SK-N-SH (cell line): ENCODE measurements around the gene PPP2R1B. TPM values are rescaled to one million over a fixed set of nuclear protein-coding genes. Genes with fewer than 3 reads are reported as not detected.

Experiments used
- CTCF ChIA-PET: fragments of 300-600, 350-600 bp; formaldehyde crosslinking; extraction: SDS; loops from one replicate; lab custom pipeline; 2021; lab: Yijun Ruan, JAX
- POLR2A ChIA-PET: fragments of 350-600 bp; sonication (Branson Sonifier 250); formaldehyde crosslinking; extraction: SDS; loops from one replicate; lab custom pipeline; 2020; ENCODE audit warnings: antibody characterized with exemption, inconsistent platforms; lab: Yijun Ruan, JAX
- DNase-seq: peaks from one replicate; pipeline ENCODE4 v3.0.0; 2012
- H2AFZ ChIP-seq: fragments of 200-600 bp; sonication (generic); 2 replicates; pipeline ENCODE4 v1.8.1; 2016; ENCODE audit warnings: antibody characterized with exemption, mild to moderate bottlenecking, low read depth
- H3F3A ChIP-seq: fragments of 200-600 bp; sonication (generic); replicated peaks from 2 replicates; pipeline ENCODE3; 2016; ENCODE audit warnings: antibody characterized with exemption, mild to moderate bottlenecking; ENCODE audit not compliant: insufficient read depth
- H3K27ac ChIP-seq, 2 experiments: fragments of 200-500 bp in 1 of 2; fragments of 200-600 bp in 1 of 2; sonication (Bioruptor generic) in 1 of 2; sonication (generic), shearing (Covaris generic) in 1 of 2; 2 replicates each; pipeline versions ENCODE4 v1.5.1 to v1.6.1; 2014 to 2016; ENCODE audit warnings: low read depth in 2 of 2, inconsistent platforms in 1 of 2, low read length in 1 of 2, mild to moderate bottlenecking in 1 of 2, mixed read lengths in 1 of 2
- H3K27me3 ChIP-seq: fragments of 200-600 bp; sonication (generic), shearing (Covaris generic); 2 replicates; pipeline ENCODE4 v1.6.1; 2016; ENCODE audit warnings: mixed run types; ENCODE audit not compliant: insufficient read depth
- H3K36me3 ChIP-seq, 2 experiments: fragments of 200-500 bp in 1 of 2; fragments of 200-600 bp in 1 of 2; sonication (Bioruptor generic) in 1 of 2; sonication (generic) in 1 of 2; replicated peaks in 1 of 2; 2 replicates each; pipeline versions ENCODE3 to v1.5.1; 2014 to 2016; ENCODE audit warnings: low read length in 1 of 2, mild to moderate bottlenecking in 1 of 2; ENCODE audit not compliant: insufficient read depth in 2 of 2, control insufficient read depth in 1 of 2
- H3K4me1 ChIP-seq, 2 experiments: fragments of 200-500 bp in 1 of 2; fragments of 200-600 bp in 1 of 2; sonication (Bioruptor generic) in 1 of 2; sonication (generic), shearing (Covaris generic) in 1 of 2; 2 replicates each; pipeline versions ENCODE4 v1.5.1 to v1.6.1; 2014 to 2016; ENCODE audit warnings: low read depth in 1 of 2, low read length in 1 of 2, mixed run types in 1 of 2; ENCODE audit not compliant: insufficient read depth in 2 of 2, control insufficient read depth in 1 of 2
- H3K4me2 ChIP-seq: fragments of 200-600 bp; sonication (generic), shearing (Covaris generic); 2 replicates; pipeline ENCODE4 v1.6.1; 2017; ENCODE audit warnings: mixed run types
- H3K4me3 ChIP-seq, 2 experiments: fragments of 200-500 bp in 1 of 2; fragments of 200-600 bp in 1 of 2; sonication (Bioruptor generic) in 1 of 2; sonication (generic), shearing (Covaris generic) in 1 of 2; 2 replicates each; pipeline versions ENCODE4 v1.5.1 to v1.8.1; 2014 to 2016; ENCODE audit warnings: low read depth in 2 of 2, inconsistent platforms in 1 of 2, low read length in 1 of 2, mild to moderate bottlenecking in 1 of 2, mixed read lengths in 1 of 2, moderate library complexity in 1 of 2
- H3K79me2 ChIP-seq: fragments of 200-600 bp; sonication (generic); 2 replicates; pipeline ENCODE4 v1.8.1; 2017; ENCODE audit warnings: mild to moderate bottlenecking; ENCODE audit not compliant: insufficient read depth
- H3K9ac ChIP-seq: fragments of 200-600 bp; sonication (generic); 2 replicates; pipeline ENCODE4 v1.6.1; 2017; ENCODE audit warnings: mixed run types
- H3K9me2 ChIP-seq: fragments of 200-600 bp; sonication (generic); 2 replicates; pipeline ENCODE4 v1.6.1; 2017; ENCODE audit warnings: mixed run types
- H3K9me3 ChIP-seq: fragments of 200-600 bp; sonication (generic); 2 replicates; pipeline ENCODE4 v1.6.1; 2017; ENCODE audit warnings: mixed run types, mild to moderate bottlenecking, moderate library complexity
- H4K20me1 ChIP-seq: fragments of 200-600 bp; sonication (generic); 2 replicates; pipeline ENCODE4 v1.6.1; 2017; ENCODE audit warnings: mild to moderate bottlenecking, mixed run types; ENCODE audit not compliant: insufficient read depth
- EP300 ChIP-seq, 2 experiments: IDR thresholded peaks; 2 replicates each; pipeline versions ENCODE4 v1.4.0 to v1.6.1; 2012; ENCODE audit warnings: borderline replicate concordance in 1 of 2, low read depth in 1 of 2, low read length in 1 of 2
- FOXM1 ChIP-seq: IDR thresholded peaks from 2 replicates; pipeline ENCODE4 v1.4.0; 2012; ENCODE audit warnings: low read depth, mild to moderate bottlenecking
- GABPA ChIP-seq: IDR thresholded peaks from 2 replicates; pipeline ENCODE4 v1.4.0; 2012; ENCODE audit warnings: low read depth, mild to moderate bottlenecking
- MXI1 ChIP-seq: IDR thresholded peaks from 2 replicates; pipeline ENCODE4 v1.6.1; 2012; ENCODE audit warnings: mild to moderate bottlenecking, low read depth, low read length, improper control_type of control experiment
- RAD21 ChIP-seq: IDR thresholded peaks from 2 replicates; pipeline ENCODE4 v1.6.1; 2012; ENCODE audit warnings: mild to moderate bottlenecking, low read length
- RXRA ChIP-seq: IDR thresholded peaks from 2 replicates; pipeline ENCODE4 v1.4.0; 2012; ENCODE audit warnings: low read depth, mild to moderate bottlenecking, borderline replicate concordance
- TAF1 ChIP-seq: IDR thresholded peaks from 2 replicates; pipeline ENCODE4 v1.6.1; 2012; ENCODE audit warnings: low read depth, mild to moderate bottlenecking, low read length, moderate library complexity, borderline replicate concordance
- TEAD4 ChIP-seq: IDR thresholded peaks from 2 replicates; pipeline ENCODE4 v1.4.0; 2012; ENCODE audit warnings: mild to moderate bottlenecking, borderline replicate concordance; ENCODE audit not compliant: insufficient read depth
- WGBS: methylation state at CpG from one replicate; pipeline ENCODE4 v1.1.6; 2017; ENCODE audit warnings: low lambda C conversion rate; 5-methylcytosine and 5-hydroxymethylcytosine counted together
- polyA plus RNA-seq, 3 experiments: library from polyadenylated mRNA; depleted of rRNA; stranded (reverse); fragments of >200 nt; gene quantifications; 2 replicates each; pipeline ENCODE4 v1.2.3, GENCODE V29; 2012
- TF ChIP-seq, protein P1 (sequence below): fragments of 150-350 bp; IDR thresholded peaks from 2 replicates; pipeline ENCODE4 v1.6.1; 2017; ENCODE audit warnings: antibody characterized with exemption, low read length, low read depth, borderline replicate concordance
- TF ChIP-seq, protein P2 (sequence below): fragments of 200-600 bp; sonication (generic); IDR thresholded peaks from 2 replicates; pipeline ENCODE4 v1.6.1; 2017; ENCODE audit warnings: antibody characterized with exemption, mild to moderate bottlenecking, moderate library complexity
- TF ChIP-seq, protein P3 (sequence below): IDR thresholded peaks from 2 replicates; pipeline ENCODE4 v1.4.0; 2012; ENCODE audit warnings: low read depth, borderline replicate concordance
- TF ChIP-seq, protein P4 (sequence below): IDR thresholded peaks from 2 replicates; pipeline ENCODE4 v1.6.1; 2012; ENCODE audit warnings: mild to moderate bottlenecking, low read depth, low read length, moderate library complexity

The PPP2R1B gene
- polyA plus RNA-seq, 1 of the 3 experiments (the other 2 are of a cell fraction) = 25.9 TPM

DNA sequence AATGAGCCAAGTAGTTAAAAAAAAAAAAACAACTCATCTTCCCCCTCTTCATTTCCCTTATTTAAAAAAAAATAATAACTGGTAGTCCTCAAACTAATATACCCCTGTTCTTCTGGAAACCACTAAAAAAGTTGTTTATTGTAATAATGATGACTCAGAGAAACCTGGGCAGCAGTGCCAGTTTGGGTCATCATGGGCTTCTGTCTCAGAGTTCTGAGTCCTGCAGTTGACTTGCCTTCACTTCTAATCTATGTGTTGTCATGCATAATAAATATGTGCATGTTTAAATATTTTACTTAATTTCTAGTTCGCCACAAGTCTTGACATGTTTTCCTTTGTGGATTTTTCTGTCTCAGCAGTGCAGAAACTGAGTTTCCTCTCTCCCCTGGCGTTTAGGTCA, 46.8 kb downstream of the PPP2R1B start:
- Histone ChIP-seq H3K27ac (peak overlapping the region in 1 of 2 experiments; percentile 41; a peak in 1 of 4 replicates), H3K27me3 (no peaks in the 10 kb centered on the region), H3K9me3 (no peaks in the 10 kb centered on the region), H3K9me2 (no peaks in the 10 kb centered on the region), H3K4me1 (peaks cover 18 to 32% of the 10 kb centered on the region in 2 experiments; a peak in 2 of 4 replicates), H3K9ac (no peak overlapping the region)
- DNase-seq = no peak
- TF ChIP-seq, protein P1, sequence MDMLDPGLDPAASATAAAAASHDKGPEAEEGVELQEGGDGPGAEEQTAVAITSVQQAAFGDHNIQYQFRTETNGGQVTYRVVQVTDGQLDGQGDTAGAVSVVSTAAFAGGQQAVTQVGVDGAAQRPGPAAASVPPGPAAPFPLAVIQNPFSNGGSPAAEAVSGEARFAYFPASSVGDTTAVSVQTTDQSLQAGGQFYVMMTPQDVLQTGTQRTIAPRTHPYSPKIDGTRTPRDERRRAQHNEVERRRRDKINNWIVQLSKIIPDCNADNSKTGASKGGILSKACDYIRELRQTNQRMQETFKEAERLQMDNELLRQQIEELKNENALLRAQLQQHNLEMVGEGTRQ = no peak
- no peak for TF ChIP-seq RAD21
- no peak for TF ChIP-seq FOXM1
- TF ChIP-seq TEAD4 = no peak
- no peak for TF ChIP-seq MXI1
- TF ChIP-seq, protein P2, sequence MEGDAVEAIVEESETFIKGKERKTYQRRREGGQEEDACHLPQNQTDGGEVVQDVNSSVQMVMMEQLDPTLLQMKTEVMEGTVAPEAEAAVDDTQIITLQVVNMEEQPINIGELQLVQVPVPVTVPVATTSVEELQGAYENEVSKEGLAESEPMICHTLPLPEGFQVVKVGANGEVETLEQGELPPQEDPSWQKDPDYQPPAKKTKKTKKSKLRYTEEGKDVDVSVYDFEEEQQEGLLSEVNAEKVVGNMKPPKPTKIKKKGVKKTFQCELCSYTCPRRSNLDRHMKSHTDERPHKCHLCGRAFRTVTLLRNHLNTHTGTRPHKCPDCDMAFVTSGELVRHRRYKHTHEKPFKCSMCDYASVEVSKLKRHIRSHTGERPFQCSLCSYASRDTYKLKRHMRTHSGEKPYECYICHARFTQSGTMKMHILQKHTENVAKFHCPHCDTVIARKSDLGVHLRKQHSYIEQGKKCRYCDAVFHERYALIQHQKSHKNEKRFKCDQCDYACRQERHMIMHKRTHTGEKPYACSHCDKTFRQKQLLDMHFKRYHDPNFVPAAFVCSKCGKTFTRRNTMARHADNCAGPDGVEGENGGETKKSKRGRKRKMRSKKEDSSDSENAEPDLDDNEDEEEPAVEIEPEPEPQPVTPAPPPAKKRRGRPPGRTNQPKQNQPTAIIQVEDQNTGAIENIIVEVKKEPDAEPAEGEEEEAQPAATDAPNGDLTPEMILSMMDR = no peak
- no peak for TF ChIP-seq RXRA
- TF ChIP-seq GABPA = no peak
- TF ChIP-seq, protein P3, sequence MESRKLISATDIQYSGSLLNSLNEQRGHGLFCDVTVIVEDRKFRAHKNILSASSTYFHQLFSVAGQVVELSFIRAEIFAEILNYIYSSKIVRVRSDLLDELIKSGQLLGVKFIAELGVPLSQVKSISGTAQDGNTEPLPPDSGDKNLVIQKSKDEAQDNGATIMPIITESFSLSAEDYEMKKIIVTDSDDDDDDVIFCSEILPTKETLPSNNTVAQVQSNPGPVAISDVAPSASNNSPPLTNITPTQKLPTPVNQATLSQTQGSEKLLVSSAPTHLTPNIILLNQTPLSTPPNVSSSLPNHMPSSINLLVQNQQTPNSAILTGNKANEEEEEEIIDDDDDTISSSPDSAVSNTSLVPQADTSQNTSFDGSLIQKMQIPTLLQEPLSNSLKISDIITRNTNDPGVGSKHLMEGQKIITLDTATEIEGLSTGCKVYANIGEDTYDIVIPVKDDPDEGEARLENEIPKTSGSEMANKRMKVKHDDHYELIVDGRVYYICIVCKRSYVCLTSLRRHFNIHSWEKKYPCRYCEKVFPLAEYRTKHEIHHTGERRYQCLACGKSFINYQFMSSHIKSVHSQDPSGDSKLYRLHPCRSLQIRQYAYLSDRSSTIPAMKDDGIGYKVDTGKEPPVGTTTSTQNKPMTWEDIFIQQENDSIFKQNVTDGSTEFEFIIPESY = no peak
- no peak for TF ChIP-seq TAF1
- TF ChIP-seq, protein P4, sequence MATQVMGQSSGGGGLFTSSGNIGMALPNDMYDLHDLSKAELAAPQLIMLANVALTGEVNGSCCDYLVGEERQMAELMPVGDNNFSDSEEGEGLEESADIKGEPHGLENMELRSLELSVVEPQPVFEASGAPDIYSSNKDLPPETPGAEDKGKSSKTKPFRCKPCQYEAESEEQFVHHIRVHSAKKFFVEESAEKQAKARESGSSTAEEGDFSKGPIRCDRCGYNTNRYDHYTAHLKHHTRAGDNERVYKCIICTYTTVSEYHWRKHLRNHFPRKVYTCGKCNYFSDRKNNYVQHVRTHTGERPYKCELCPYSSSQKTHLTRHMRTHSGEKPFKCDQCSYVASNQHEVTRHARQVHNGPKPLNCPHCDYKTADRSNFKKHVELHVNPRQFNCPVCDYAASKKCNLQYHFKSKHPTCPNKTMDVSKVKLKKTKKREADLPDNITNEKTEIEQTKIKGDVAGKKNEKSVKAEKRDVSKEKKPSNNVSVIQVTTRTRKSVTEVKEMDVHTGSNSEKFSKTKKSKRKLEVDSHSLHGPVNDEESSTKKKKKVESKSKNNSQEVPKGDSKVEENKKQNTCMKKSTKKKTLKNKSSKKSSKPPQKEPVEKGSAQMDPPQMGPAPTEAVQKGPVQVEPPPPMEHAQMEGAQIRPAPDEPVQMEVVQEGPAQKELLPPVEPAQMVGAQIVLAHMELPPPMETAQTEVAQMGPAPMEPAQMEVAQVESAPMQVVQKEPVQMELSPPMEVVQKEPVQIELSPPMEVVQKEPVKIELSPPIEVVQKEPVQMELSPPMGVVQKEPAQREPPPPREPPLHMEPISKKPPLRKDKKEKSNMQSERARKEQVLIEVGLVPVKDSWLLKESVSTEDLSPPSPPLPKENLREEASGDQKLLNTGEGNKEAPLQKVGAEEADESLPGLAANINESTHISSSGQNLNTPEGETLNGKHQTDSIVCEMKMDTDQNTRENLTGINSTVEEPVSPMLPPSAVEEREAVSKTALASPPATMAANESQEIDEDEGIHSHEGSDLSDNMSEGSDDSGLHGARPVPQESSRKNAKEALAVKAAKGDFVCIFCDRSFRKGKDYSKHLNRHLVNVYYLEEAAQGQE = no peak
- no peak for TF ChIP-seq EP300 (IDR thresholded peaks at IDR 0.05; ENCODE audit: borderline replicate concordance in 1 of 2, low read depth in 1 of 2, low read length in 1 of 2)
- TF ChIP-seq, all 33 proteins: peak for 0
- no peak overlapping the region for H2AFZ ChIP-seq
- H4K20me1 ChIP-seq = no peaks in the 10 kb centered on the region
- peaks cover 35 to 51% of the 10 kb centered on the region in 2 experiments for H3K36me3 ChIP-seq
- 89% methylated on average over 2 of the region's 2 CpGs for WGBS
- H3K79me2 ChIP-seq = no peaks in the 10 kb centered on the region
- ChIA-PET POLR2A (no interaction called here), CTCF (no interaction called here)
- no peak overlapping the region for H3K4me3 ChIP-seq
- no peak overlapping the region for H3K4me2 ChIP-seq
- peaks cover 17% of the 10 kb centered on the region for H3F3A ChIP-seq
